ENCODE measurements around the gene OR13D1.
"Not testable (repeated sequence)": the region's sequence is repeated elsewhere in the genome, so short reads cannot be mapped to it uniquely, and the experiment has no call there.

Gene OR13D1, protein sequence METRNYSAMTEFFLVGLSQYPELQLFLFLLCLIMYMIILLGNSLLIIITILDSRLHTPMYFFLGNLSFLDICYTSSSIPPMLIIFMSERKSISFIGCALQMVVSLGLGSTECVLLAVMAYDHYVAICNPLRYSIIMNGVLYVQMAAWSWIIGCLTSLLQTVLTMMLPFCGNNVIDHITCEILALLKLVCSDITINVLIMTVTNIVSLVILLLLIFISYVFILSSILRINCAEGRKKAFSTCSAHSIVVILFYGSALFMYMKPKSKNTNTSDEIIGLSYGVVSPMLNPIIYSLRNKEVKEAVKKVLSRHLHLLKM
- 0 to 0.11 (median 0) reads per million in 17 experiments for total RNA-seq

DNA sequence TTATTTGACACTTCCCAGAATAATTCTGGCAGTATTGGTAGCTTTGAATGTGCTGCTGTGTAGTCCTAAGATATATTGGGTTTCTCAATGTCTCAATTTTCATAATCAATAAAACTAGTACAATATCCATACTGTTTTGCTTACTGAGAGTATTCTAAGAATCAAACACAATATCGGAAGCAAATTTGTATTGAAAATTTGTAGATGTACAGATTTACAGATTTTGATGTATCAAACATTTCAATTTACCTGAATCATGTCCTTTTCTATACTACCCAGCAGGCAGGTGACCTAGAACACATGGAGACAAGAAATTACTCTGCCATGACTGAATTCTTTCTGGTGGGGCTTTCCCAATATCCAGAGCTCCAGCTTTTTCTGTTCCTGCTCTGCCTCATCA lies at the start of gene OR13D1:
TSS of gene OR13D1 (plus strand) at position 301 of the 400 bp plus-strand sequence. CDS start at position 301, 0 bp downstream.
- DNase-seq, result no peak

DNA sequence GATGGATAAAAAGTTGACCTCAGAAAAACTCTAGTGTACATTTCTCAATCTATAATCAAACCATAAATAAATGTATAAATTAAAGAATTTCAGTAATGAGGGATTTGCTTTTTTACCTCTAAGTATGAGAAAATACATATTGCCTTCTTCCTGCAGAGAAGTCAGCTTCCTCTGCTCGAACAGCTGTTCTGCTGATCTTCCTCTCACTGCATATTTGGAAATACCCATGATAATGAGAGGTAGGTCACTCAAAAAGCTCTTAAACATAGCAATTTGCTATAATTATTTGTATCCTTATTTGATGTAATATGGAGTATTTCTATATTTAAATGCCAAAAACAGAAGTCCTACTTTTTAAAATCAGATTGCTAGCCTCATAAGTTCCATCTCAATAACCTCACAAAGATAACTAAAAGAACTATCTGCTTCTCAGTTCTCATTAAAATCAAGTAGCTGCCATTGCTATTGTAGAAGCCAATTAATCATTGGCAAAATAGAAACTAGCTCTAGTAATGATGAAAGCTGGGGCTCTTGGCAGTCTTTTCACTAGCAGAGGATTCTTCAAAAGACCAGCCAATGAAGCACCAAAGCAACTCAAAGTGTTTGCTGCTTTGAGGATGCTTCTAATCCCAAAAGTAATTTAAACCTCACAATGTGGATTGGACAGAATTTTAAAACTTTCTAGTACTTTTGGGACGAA lies 35.7 kb upstream of the OR13D1 start:
- no peak for DNase-seq

DNA sequence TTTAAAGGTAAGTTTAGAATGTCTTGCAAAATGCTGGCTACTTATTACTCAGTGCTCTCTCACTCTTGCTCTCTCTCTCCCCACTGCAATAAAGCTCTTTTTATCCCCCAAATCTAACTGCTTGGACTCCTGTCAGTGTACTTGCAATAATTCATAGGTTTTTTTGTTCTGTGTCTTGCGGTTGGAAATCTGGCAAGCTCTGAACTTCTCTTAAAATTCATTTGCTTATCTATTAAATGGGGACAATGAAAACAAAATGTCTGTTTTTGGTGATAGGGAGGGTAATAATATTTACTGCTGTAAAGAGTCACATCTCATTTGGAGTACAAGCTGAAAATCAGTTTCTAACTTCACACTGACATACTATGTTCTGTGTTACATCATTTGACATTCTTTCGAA lies 18.7 kb upstream of the OR13D1 start:
- no peak for DNase-seq

DNA sequence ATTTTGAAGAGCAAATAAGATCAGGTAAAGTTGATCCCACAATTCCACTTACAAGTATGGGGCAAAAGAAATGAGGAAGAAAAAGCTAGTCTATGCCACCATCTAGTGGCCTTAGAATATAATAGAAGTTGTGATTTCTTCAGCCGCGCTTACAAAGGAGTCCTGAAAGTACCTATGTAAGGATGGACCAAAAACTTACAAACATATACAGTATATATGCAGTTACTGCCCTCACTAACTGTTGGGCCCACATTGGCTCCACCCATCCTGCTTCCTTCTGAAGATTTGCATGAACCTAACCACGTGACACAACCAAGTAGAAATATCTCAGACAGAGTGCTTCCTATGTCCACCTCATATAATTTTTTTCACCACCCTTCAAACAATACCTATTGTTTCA lies 11.7 kb upstream of the OR13D1 start:
- DNase-seq, result peak; percentile 41 to 68 (median 54)

DNA sequence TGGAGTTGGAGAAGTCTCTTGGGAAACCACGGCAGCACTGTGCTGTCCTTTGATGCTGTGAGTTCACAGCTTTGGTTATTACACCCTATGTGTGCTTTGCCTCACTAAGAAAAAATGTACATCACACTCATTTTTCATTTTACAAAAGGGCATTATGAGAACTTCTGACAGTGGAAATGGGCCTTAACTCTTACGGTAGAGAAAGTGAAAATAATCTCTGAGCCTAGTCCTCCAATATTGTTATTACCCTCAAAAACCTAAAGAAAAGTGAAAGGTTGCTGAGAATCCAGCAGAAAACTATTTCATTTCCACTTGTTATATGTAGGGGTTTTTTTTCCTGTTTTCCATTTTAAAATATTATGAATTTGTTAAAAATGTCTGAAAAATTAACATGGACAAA lies 8.2 kb upstream of the OR13D1 start:
- DNase-seq, result no peak

DNA sequence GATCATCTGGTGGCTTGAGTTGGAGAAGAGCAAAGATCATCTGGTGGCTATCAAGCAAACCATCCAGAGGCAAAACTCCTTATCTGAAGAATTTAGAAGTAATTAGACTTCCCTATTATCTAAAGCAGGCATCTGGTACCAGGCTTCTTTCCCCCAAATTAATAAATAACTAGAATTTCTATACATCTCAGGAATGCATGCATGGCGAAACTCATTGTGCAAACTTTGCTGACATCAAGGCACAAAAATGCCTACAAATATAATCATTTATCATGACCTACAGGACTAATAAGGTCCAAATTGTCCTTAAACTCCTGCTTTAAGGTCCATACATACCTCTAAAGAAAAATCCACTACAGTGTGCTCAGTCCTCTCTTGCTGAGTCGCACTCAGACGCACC lies 6.0 kb downstream of the OR13D1 start:
- no peak for DNase-seq

DNA sequence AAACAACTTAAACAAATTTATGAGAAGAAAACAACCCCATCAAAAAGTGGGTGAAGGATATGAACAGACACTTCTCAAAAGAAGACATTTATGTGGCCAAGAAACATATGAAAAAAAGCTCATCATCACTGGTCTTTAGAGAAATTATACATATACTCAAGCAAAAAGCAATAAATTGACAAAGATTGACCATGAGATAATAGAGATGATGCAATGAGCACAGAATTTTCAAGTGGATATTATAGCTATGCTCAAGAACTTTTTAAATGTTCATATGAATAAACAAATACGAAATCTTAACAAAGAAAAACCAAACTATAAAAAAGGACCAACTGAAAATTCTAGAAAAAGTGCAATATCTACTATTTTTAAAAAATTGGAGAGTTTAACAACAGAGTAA lies 14.4 kb downstream of the OR13D1 start:
- DNase-seq, result not testable (repeated sequence)

DNA sequence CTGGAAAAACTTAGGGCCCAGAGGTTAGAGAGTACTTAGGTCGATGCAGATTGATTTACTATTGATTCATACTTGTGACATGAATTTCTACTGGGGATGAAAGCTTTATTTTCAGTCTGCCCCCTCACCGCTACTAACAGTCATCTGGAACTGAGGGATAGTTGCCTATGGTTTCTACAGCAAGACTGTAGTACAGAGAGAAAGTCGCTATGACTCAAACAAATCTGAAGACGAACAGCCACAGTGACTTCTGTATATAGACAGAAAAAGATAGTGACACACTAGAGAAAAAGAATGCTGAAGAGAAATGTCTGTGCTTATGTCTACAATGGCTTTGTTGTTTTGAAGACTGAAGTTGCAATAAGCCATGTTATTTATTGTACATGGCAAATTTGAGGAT lies 17.3 kb downstream of the OR13D1 start:
- DNase-seq, result no peak

DNA sequence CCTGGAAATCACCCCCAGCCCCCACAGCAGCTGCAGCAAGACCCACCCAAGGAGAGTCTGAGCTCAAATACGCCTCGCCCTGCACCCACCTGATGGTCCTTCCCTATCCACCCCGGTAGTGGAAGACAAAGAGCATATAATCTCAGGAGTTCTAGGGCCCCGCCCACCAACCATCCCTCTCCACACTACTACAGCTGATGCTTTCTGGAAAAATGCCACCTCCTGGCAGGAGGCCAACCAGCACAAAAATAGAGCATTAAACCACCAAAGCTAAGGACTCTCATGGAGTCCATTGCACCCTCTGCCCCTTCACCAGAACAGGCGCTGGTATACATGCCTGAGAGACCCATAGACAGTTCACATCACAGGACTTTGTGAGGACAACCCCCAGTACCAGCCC lies 30.7 kb downstream of the OR13D1 start:
- DNase-seq, result no peak

DNA sequence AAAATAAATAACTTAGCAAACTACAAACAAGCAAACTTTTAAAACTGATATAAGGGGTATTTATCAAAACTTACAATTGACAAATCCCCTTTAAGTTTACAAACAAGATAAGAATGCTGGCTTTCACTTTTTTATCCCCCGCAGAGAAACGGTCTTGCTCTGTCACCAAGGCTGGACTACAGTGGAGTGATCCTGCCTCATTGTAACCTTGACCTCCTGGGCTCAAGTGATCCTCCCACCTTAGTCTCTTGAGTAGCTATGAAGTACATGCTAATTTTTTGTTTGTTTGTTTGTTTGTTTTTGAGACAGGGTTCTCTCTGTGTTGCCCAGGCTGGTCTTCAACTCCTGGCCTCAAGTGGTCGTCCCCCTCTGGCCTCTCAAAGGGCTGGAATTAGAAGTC lies 44.1 kb downstream of the OR13D1 start:
- no peak for DNase-seq

DNA sequence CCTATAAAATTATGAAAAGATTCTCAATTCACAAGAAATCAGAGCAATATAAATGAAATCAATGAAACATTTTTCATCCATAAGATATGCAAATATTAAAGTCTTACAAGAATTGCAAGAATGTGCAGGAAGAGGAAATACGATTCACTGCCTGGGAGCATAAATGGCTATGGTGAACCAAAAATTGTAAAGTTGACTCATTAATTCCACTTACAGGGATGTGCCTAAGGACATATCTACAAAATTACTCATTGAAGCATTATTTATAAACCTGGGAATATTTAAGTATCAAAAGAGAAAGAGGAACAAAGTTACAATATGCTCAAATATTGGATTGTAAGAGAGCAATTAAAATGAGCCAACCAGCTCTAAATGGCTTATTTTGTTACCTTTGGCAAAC lies 46.3 kb downstream of the OR13D1 start:
- no peak for DNase-seq

DNA sequence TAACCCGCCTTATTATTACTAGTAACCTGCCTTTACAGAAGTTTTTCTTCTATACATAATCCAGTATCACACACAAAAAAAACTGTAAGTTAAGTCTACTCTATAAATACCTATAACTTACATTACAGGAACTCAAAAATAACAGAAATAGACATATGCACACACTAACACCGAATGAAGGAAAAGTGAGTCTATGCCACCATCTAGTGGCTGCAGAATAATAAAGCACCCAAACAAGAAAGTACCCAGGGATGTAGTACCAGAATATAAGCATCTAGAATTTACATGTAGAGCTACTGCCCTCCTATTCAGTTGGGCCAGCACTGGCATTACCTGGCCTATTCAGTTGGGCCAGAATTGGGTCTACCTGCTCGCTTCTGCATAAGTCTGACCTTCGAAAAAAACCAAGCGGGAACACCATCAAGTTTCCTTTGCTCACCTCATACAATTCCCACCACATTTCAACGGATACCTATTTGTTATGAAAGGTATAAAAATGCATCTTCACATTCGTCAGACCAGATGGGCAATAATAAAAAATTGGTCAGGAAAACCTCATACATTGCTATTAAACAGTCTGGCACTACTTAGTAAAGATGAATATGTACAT lies 49.2 kb downstream of the OR13D1 start:
- DNase-seq, result peak; percentile 62 to 81 (median 72)
